HG03135 (cell line): ENCODE measurements around the gene GRID1.

Source experiments
- ATAC-seq: cut with Tn5 transposase; IDR thresholded peaks from one replicate; pipeline ENCODE4 v1.9.1; 2021; ENCODE audit warnings: mild to moderate bottlenecking, moderate library complexity; ENCODE audit not compliant: unreplicated experiment

Gene GRID1

GRCh38 chr10:86295351-86295750 lies 71.2 kb downstream of the GRID1 start:
- no peak for ATAC-seq

GRCh38 chr10:86294346-86295265 lies 72.0 kb downstream of the GRID1 start:
- no peak for ATAC-seq

GRCh38 chr10:86293396-86293791 lies 73.2 kb downstream of the GRID1 start:
- ATAC-seq, result no peak

GRCh38 chr10:86292462-86293395 lies 73.9 kb downstream of the GRID1 start:
- no peak for ATAC-seq

DNA sequence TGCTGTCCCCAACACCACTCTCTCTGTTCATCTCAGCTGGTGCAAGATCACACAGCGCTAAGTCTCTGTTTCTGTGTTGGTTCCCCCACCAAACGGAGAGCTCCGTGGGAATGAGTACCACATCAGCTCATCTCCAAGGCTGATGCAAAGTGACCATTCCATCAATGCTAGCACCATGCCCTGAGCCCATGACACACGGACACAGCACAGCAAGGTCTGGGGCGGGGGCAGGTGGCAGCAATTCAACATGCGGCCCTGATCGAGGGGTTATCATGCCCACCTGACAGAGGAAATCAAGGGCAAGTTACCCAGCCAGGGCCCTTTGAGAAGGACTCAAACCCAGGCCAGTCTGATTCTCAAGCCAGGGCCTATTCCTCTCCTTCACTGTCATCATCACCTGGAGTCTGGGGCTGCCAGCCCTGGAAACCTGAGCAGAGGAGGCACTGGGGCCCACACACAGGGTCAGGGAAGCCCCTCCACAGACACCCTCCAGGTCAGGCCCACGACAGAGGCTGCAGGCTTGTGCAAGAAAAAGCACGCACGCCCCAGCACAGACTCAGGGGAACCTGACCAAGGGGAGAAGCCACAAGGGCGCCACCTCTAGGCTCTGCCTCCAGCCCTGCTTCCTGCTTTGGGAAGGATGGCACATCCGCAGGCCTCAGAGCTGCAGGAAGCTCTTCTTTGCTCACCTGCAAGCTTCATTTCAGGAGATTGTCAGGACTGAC lies 74.8 kb downstream of the GRID1 start:
- no peak for ATAC-seq

GRCh38 chr10:86290933-86291615 lies 75.5 kb downstream of the GRID1 start:
- no peak for ATAC-seq

DNA sequence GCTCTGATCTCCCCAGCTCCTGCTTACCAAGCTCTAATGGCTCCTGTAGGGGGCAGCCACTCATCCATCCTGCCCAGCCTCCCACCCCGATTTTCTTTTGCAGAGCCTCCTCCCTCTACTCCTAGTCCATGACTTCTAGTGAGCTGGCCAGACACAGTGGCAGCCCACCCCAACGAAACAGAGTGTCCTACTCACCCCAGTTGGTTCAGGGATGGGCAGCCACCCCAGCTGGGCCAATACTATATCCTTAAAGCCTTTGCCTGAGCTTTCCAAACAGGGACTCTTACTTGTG lies 77.1 kb downstream of the GRID1 start:
- no peak for ATAC-seq

DNA sequence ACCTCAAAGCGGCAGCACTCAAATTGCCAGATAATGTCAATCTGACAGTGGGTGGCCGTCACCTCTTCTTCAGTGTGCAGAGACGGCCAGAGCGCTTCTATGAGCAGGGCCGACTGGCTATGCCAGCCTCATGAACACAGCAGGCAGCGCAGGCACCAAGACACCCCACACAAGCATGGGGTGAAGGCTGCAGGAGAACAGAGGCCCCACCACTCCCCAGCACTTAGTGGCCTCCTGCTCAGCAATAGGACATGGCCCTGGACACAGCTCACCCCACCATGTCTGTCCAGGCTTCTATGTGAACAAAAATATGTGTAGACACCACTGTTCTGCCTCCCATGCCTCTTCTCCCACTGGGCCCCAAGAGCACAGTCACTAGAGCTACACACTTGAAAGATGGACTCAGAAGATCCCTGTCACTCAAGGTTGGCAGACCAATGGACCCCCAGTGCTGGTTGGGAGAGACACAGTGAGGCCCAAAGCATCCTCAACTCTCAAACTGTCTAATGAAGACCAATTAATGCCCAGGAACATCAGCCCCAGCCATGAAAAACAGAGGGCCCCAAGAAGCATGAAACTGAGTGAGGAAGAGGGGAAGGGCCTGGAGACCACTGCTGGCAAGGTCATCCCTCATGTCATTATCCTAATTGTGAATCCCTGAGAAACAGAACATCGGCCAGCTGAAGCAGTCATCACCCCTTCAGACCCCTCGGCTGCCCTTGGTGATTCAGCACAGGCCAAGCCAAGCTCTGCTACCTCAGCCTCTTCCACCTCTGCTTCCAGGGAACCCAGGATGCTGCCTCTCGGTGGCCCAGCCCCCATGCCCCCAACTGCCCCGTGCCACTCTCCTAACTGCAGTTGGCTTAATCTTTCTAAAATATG lies 77.7 kb downstream of the GRID1 start:
- no peak for ATAC-seq

- ATAC-seq, result no peak
Measured at GRCh38 chr10:86287966-86288579, 78.5 kb downstream of the GRID1 start.

DNA sequence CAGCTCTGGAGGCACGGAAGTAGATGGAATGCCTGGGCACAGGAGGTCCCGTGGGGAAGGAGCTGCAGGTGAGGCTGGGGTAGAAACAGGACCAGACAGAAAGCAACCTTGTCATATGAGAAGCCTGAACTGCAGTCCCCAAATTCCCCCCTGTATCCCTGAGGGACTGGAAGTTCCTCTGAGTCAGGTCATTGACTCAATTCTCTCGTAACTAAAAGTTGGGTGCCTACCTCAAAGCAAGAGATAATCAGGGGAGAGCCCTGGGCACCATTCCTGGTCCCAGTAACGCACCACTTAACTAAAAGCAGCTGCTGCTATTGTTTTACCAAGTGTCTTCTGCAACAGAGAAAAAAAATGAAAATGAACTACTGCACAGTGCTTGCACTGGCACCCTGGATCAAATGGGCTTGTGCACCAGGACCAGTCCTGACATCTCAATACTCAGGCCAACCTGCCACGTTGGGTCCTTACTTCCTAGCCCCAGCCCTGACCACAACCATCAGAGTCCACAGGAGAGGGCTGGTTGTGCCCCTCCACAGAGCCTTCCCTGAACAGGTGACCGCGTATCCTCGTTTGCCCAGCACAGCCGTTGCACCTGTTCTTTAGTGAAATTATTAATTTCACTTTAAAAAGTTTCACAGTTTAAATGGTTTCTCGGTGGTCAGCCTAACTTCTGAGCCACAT lies 79.3 kb downstream of the GRID1 start:
- no peak for ATAC-seq

DNA sequence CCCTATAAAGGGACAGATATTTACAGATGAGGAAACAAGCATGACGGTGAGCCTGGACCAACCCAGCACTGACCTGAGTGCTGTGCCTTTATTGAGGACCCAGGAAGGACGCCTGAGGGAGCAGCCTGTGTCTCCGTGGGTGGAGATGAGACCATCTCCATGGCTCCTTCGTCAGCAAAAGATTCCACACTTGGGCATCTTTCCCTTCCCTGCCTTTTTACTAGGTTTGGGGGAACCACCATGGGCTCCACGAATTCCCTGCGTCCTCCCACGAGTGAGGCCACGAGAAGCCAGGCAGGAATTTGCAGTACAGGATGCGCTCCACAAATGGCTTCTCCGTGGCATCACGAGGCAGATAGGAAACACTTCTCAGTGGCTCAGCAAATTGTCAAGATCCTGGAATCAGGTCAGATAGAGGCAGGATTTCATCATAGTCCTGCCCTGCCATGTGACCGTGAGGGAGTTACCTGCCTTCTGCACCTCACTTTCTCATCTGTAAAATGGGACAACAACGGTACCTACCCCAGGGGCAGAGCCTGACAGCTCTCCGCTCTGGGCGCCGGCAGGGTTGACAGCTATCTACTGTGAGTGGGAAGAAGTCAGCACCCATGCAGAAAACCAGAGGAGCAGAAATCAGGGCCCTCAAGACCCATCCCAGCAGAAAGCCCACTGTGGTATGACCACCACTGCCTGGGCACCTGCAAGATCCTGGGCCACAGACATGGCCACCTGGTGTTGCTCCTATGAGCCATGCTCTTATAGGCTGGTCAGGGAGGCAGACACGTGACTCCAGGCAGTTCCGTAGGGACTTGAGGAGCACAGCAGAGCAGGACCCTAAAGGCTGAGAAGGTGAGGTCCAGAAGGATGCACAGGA lies 80.1 kb downstream of the GRID1 start:
- ATAC-seq, result no peak

- no peak for ATAC-seq
Measured at GRCh38 chr10:86285136-86285790, 81.3 kb downstream of the GRID1 start.

DNA sequence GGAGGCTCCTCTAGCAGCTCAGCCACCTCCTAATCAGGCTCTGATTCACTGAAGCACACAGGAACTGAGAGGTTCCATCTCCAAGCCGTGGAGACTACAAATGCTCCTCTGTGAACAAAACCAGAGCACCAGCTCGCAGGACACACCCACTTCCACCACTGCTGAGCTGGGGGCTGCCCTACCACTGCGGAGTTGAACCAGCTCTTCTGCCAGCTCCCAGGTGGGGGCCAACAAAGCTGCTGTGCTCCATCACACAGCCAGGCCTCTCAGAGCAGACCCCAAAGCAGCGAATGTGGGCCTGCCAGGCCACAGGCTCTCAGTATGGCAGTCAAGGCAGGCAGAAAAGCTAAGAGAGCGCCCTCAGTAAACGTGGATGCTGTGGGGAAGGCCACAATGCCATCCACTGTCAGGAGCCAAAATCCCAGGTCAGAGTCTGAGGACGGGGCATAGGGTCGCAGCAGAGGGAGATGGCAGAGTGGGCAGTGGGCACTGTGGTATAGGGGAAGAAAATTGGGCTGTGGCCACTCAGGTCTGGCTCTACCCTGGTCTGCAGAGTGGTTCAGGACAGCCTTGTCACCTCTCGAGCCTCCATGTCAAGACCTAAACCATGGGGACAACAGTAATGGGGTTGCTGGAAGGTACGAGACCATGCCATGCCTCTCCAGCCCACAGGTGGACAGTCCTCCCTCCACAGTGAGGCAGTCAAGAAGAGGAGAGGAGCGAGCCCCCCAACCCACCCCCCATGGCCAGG lies 82.1 kb downstream of the GRID1 start:
- no peak for ATAC-seq

GRCh38 chr10:86283466-86284287 lies 82.9 kb downstream of the GRID1 start:
- ATAC-seq, result no peak

GRCh38 chr10:86282664-86283465 lies 83.7 kb downstream of the GRID1 start:
- no peak for ATAC-seq
